B cell (primary cell): Measurements from ENCODE around the gene PYROXD2. TPM values are rescaled to one million over a fixed set of nuclear protein-coding genes. Genes with fewer than 3 reads are reported as not detected.

Source experiments
- ATAC-seq: fragments of 200-7000 bp; cut with Tn5 transposase; one replicate; pipeline ENCODE4 v1.10.0; 2021; ENCODE audit warnings: low read depth, mild to moderate bottlenecking, moderate number of reproducible peaks, moderate library complexity
- CTCF ChIA-PET: fragments of 350-600 bp; sonication (Branson Sonifier 250); formaldehyde crosslinking; loops from one replicate; lab custom pipeline; 2021; ENCODE audit warnings: antibody characterized with exemption, inconsistent platforms; lab: Charles Lee
- POLR2A ChIA-PET: fragments of 350-600 bp; sonication (Branson Sonifier 250); formaldehyde crosslinking; loops from one replicate; lab custom pipeline; 2021; ENCODE audit warnings: antibody characterized with exemption; lab: Charles Lee
- DNase-seq: peaks from one replicate; pipeline ENCODE4 v3.0.0; 2013
- H2AFZ ChIP-seq: 2 replicates; pipeline ENCODE4 v1.6.1; 2012; ENCODE audit warnings: mild to moderate bottlenecking, low read depth, low read length; ENCODE audit not compliant: insufficient read depth, poor library complexity, severe bottlenecking
- H3K27ac ChIP-seq, 2 donors: 1 replicate in 1 of 2; 2 replicates in 1 of 2; pipeline ENCODE4 v1.5.1; 2012 to 2013; ENCODE audit warnings: low read length in 2 of 2, mild to moderate bottlenecking in 2 of 2, moderate library complexity in 1 of 2
- H3K27me3 ChIP-seq, 4 experiments: fragments of 200-600 bp in 1 of 4; sonication (generic) in 1 of 4; replicated peaks in 1 of 4; 1 replicate in 2 of 4; 2 replicates in 2 of 4; pipeline versions ENCODE4 v1.6.1 to v1.7.0; 2013 to 2016; ENCODE audit warnings: low read length in 3 of 4, mild to moderate bottlenecking in 2 of 4, mixed read lengths in 1 of 4, moderate library complexity in 1 of 4; ENCODE audit not compliant: insufficient read depth in 4 of 4, control insufficient read depth in 3 of 4; ENCODE audit errors: control extremely low read depth in 1 of 4
- H3K36me3 ChIP-seq, 2 experiments: replicated peaks in 1 of 2; 1 replicate in 1 of 2; 2 replicates in 1 of 2; pipeline versions ENCODE4 v1.6.1 to v1.7.1; 2013; ENCODE audit warnings: low read length in 1 of 2; ENCODE audit not compliant: insufficient read depth in 2 of 2, control insufficient read depth in 1 of 2; ENCODE audit errors: control extremely low read depth in 1 of 2, extremely low read depth in 1 of 2
- H3K4me1 ChIP-seq, 2 donors: fragments of 200-600 bp in 1 of 2; sonication (generic) in 1 of 2; 1 replicate in 1 of 2; 2 replicates in 1 of 2; pipeline versions ENCODE4 v1.5.1 to v1.6.1; 2013 to 2017; ENCODE audit warnings: low read length in 2 of 2; ENCODE audit not compliant: control insufficient read depth in 2 of 2, insufficient read depth in 2 of 2
- H3K4me2 ChIP-seq: replicated peaks from 2 replicates; pipeline ENCODE3; 2012; ENCODE audit warnings: mild to moderate bottlenecking, low read depth, low read length; ENCODE audit not compliant: poor library complexity, severe bottlenecking
- H3K4me3 ChIP-seq, 5 experiments: fragments of 200-600 bp in 1 of 5; sonication (generic) in 1 of 5; 1 replicate in 3 of 5; 2 replicates in 2 of 5; pipeline versions ENCODE4 v1.5.1 to v1.7.0; 2011 to 2016; ENCODE audit warnings: low read length in 4 of 5, mild to moderate bottlenecking in 4 of 5, low read depth in 2 of 5, control low read depth in 1 of 5, moderate library complexity in 1 of 5; ENCODE audit not compliant: insufficient read depth in 1 of 5; ENCODE audit errors: control extremely low read depth in 1 of 5, extremely low read depth in 1 of 5
- H3K79me2 ChIP-seq: fragments of 200-600 bp; sonication (generic); one replicate; pipeline ENCODE4 v1.6.0; 2016; ENCODE audit warnings: low read length; ENCODE audit not compliant: control insufficient read depth, insufficient read depth
- H3K9ac ChIP-seq: fragments of 200-600 bp; sonication (generic); 2 replicates; pipeline ENCODE4 v1.6.1; 2017; ENCODE audit warnings: mild to moderate bottlenecking, low read length, moderate library complexity
- H3K9me3 ChIP-seq, 3 donors: one replicate each; pipeline versions ENCODE4 v1.6.1 to v1.7.1; 2013; ENCODE audit warnings: low read length in 2 of 3; ENCODE audit not compliant: control insufficient read depth in 2 of 3, insufficient read depth in 1 of 3; ENCODE audit errors: control extremely low read depth in 1 of 3
- H4K20me1 ChIP-seq: 2 replicates; pipeline ENCODE4 v1.6.0; 2012; ENCODE audit warnings: mild to moderate bottlenecking, low read length; ENCODE audit not compliant: insufficient read depth, control insufficient read depth, poor library complexity, severe bottlenecking
- H3K27ac Mint-ChIP-seq: one replicate; pipeline ENCODE4 v1.8.0; 2021; ENCODE audit warnings: mixed read lengths
- H3K27me3 Mint-ChIP-seq: one replicate; pipeline ENCODE4 v1.8.0; 2021; ENCODE audit warnings: mixed read lengths
- H3K4me1 Mint-ChIP-seq: one replicate; pipeline ENCODE4 v1.8.0; 2021; ENCODE audit warnings: mixed read lengths
- H3K4me3 Mint-ChIP-seq: one replicate; pipeline ENCODE4 v1.8.0; 2021; ENCODE audit warnings: mixed read lengths
- H3K9me3 Mint-ChIP-seq: one replicate; pipeline ENCODE4 v1.8.0; 2022; ENCODE audit warnings: mixed read lengths; ENCODE audit not compliant: insufficient read depth
- CTCF ChIP-seq: fragments of 200-600 bp; IDR thresholded peaks from one replicate; pipeline ENCODE4 v1.8.0; 2022; ENCODE audit warnings: antibody characterized with exemption, mild to moderate bottlenecking
- EZH2 ChIP-seq: IDR thresholded peaks from 2 replicates; pipeline ENCODE4 v1.6.1; 2012; ENCODE audit warnings: borderline replicate concordance, low read depth, mild to moderate bottlenecking, moderate library complexity, low read length; ENCODE audit not compliant: insufficient read depth, poor library complexity, severe bottlenecking
- WGBS: methylation state at CpG from one replicate; pipeline ENCODE4 v1.1.5; 2013; ENCODE audit warnings: missing lambda C conversion rate; ENCODE audit not compliant: insufficient coverage; 5-methylcytosine and 5-hydroxymethylcytosine counted together
- intact Hi-C: fragments of 100-400 bp; cut with micrococcal nuclease; formaldehyde crosslinking; loops from one replicate; pipeline ENCODE4 v1.10.0; 2022
- polyA plus RNA-seq: library from polyadenylated mRNA; depleted of rRNA; stranded (reverse); fragments of >200 nt; gene quantifications from 2 replicates; pipeline ENCODE4 v1.2.3, GENCODE V29; 2012
- total RNA-seq, 2 donors: library from RNA; stranded (reverse); fragments of 120-200 nt in 1 of 2; gene quantifications; 1 replicate in 1 of 2; 2 replicates in 1 of 2; pipeline versions ENCODE4 v1.2.3 to v1.2.4, GENCODE V29; 2013 to 2022

Gene PYROXD2
- total and polyA plus RNA-seq, 2 donors (not counting 1 experiment from before 2014, with no cell fraction given), result 25.1 to 960 TPM

DNA sequence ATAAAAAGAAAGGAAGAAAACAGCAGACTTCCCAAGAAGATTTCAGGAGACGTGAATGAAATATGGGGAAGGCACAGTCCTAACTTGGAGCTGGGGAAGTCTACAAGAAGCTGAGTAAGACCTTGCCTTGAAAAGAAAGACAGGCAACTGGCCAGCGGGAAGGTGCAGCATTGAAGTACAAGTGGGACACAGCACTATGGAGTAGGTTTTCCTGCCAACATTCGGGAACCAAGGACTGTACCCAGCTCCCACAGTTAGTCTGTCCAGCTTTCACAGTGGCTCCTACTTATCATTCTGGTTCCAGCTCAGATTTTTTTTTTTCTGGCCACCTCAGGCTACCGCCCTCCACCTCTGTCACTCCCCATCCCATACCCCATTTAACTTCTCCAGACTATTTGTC, 21.7 kb upstream of the PYROXD2 start:
- no peak overlapping the region for H3K9ac ChIP-seq
- no peak overlapping the region for H3K27ac Mint-ChIP-seq
- no peak overlapping the region for H2AFZ ChIP-seq
- H3K9me3 Mint-ChIP-seq, result peaks cover 3% of the 10 kb centered on the region
- intact Hi-C loops, result no loop called here
- H3K27me3 Mint-ChIP-seq, result no peaks in the 10 kb centered on the region
- CTCF ChIA-PET, result interaction anchor here (3.3 kb wide), 1 partner anchor 9 kb away, joined by 20 read pairs; no protein-coding TSS in a partner anchor
- TF ChIP-seq EZH2 (no peak), CTCF (no peak)
- peaks cover 10% of the 10 kb centered on the region for H3K79me2 ChIP-seq
- WGBS, result 100% methylated on average over 4 of the region's 4 CpGs
- H3K27ac ChIP-seq, result no peak overlapping the region
- H3K36me3 ChIP-seq, result peaks cover 15 to 86% of the 10 kb centered on the region in 2 experiments
- POLR2A ChIA-PET, result no interaction called here
- H3K4me3 Mint-ChIP-seq, result no peak overlapping the region
- DNase-seq (no peak), ATAC-seq (no peak)
- peaks cover 5 to 16% (median 16%) of the 10 kb centered on the region in 3 donors for H3K9me3 ChIP-seq
- no peak overlapping the region for H3K4me2 ChIP-seq
- no peak overlapping the region for H3K4me3 ChIP-seq
- peaks cover 20% of the 10 kb centered on the region for H4K20me1 ChIP-seq
- no peaks in the 10 kb centered on the region for H3K4me1 ChIP-seq
- no peaks in the 10 kb centered on the region for H3K27me3 ChIP-seq
- H3K4me1 Mint-ChIP-seq, result peaks cover 9% of the 10 kb centered on the region

DNA sequence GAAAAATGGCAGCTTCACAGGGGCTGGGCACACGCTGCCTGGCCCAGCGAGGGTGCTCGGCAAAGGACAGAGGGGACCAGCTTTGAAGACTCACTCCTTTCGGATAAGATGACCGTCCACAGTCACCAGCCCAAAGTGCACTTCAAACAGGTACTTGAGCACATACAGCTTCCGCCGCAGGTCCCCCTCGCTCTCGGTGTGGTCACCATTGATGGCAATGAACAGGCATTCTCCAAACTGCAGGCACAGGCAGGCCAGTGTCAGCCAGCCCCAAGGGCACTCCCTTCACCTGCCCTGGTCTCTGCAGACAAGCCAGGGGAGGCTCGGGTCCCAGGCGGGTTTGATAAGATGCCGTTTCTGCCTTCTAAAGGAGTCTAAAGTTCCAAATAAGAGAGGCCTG, 20.2 kb upstream of the PYROXD2 start:
- no peaks in the 10 kb centered on the region for H3K27me3 ChIP-seq
- intact Hi-C loops, result no loop called here
- no peak overlapping the region for H3K27ac ChIP-seq
- ChIA-PET CTCF (interaction anchor here (3.3 kb wide), 1 partner anchor 8 kb away, joined by 20 read pairs; no protein-coding TSS in a partner anchor), POLR2A (no interaction called here)
- 98% methylated on average over 12 of the region's 12 CpGs for WGBS
- H3K4me2 ChIP-seq, result no peak overlapping the region
- no peak overlapping the region for H3K4me3 Mint-ChIP-seq
- peaks cover 10% of the 10 kb centered on the region for H3K79me2 ChIP-seq
- TF ChIP-seq EZH2 (no peak), CTCF (no peak)
- H3K27ac Mint-ChIP-seq, result no peak overlapping the region
- H4K20me1 ChIP-seq, result peaks cover 26% of the 10 kb centered on the region
- H3K9ac ChIP-seq, result no peak overlapping the region
- no peak overlapping the region for H3K4me3 ChIP-seq
- no peaks in the 10 kb centered on the region for H3K27me3 Mint-ChIP-seq
- H3K9me3 Mint-ChIP-seq, result peaks cover 3% of the 10 kb centered on the region
- no peak for DNase-seq
- H3K4me1 ChIP-seq, result no peaks in the 10 kb centered on the region
- no peak overlapping the region for H2AFZ ChIP-seq
- peaks cover 27 to 91% of the 10 kb centered on the region in 2 experiments for H3K36me3 ChIP-seq
- no peaks in the 10 kb centered on the region for H3K4me1 Mint-ChIP-seq
- peaks cover 5 to 16% (median 16%) of the 10 kb centered on the region in 3 donors for H3K9me3 ChIP-seq
- no peak for ATAC-seq
